GM18526 (cell line): ENCODE data around the gene ZNF816.

Experiments used
- POLR2A ChIP-seq: IDR thresholded peaks from 3 replicates; pipeline ENCODE4 v1.6.1; 2011; ENCODE audit not compliant: insufficient read length; ENCODE audit errors: extremely low read depth

The ZNF816 gene

DNA sequence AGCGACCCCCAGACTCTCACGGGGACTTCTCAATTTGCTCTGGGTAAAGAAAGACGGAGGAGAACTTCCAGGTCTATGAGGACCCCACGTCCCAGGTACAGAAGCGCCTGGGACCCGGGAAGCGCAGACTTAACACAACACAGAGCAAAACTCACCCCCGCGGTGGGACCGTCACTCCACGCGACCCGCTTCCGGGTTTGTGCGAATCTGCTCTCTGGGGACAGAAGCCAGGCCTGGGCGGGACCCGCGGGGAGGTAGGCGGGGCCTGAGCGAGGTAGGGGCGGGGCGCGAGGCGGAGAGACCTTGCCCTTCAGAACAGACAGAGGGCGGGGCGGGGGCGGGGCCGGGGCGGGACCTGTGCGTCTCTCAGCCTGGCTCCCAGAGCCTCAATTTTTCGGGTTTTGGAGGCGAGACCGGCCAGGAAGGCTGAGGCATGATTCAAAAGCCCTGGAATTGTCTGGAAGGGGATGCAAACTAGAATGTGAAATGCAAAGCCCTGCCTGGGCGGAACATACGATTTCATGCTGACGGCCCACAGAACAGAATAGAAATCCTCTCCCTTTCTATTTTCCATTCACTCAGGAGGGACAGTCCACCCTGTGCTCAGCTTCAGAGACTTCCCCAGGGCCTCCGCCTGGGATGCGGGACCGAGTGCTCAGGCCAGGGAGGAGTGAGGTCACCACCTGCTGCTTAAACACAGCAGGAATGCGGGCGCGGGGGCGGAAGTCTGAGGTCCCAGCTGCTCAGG lies 20.1 kb downstream of the ZNF816 start:
- TF ChIP-seq POLR2A = peak; percentile 85

DNA sequence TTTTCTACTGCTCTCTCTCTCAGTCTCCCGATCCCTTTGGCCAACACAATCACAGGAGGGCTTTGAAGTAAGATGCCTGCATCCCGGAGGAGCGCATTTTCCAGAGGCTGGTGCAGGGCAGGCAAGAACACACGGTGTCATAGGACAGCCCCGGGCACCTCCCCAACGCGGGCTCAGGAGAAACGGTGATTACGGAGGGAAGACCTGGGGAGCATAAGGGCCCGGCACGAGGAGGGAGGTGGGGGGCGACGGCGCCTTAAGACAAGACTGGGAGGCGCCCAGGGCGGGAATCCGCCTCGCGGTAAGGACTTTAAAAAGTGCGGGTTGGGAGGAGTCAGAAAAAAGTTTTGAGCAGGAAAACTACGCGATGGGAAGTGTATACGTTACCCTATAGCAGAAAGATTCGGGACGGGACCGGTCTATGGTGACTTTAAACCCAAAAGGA lies 20.7 kb downstream of the ZNF816 start:
- no peak for TF ChIP-seq POLR2A

DNA sequence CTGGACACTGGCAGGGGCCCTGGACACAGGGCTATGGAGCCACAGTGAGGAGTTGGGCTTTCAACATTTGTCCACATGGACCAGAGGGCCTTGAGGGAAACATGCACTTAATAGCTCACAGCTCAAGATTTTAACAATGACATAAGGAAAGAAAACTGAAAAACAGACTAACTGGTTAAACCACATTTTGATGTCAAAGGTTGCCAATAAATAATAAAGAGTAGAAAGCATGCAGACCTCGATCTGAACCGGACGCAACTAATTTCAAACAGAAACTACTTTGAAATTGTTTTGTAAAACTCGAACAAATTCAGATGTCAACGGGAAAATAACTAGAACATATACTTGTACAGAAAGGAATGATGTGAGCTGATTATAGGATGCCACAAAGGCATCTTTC lies 23.9 kb downstream of the ZNF816 start:
- TF ChIP-seq POLR2A = no peak

DNA sequence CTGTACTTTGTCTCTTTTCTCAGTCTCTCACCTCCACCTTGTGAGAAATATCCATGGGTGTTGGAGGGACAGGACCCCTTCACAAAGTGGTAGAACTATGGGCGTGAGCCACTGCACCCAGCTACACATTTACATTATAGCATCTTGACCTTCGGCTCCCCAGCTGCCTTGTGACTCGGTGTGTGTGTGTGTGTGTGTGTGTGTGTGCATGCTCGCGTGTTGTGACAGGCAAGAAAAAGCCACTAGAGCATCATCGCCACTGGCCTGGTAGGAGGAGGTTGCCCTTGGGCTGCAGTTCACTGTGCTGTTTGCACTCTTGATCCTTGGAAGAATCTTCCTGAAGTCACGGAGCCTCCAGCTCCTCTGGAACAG lies 25.7 kb downstream of the ZNF816 start:
- no peak for TF ChIP-seq POLR2A

DNA sequence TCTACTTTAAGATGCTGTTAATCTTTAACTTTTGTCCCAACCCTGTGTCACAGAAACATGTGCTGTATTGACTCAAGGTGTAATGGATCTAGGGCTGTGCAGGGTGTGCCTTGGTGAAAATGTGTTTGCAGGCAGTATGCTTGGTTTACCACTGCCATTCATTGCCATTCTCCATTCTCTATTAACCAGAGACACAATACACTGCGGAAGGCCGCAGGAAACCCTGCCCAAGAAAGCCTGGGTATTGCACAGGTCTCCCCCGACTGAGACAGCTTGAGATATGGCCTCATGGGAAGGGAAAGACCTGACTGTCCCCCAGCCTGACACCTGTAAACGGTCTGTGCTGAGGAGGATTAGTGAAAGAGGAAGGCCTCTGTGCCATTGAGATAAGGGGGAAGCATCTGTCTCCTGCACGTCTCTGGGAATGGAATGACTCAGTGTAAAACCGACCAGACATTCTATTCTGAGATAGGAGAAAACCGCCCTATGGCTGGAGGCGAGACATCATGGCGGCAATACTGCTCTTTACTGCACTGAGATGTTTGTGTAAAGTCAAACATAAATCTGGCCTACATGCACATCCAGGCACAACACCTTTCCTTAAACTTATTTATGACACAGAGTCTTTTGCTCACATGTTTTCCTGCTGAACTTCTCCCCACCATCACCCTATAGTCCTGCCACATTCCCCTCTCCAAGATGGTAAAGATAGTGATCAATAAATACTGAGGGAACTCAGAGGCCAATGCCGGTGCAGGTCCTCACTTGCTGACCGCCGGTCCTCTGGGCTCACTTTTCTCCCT lies 26.3 kb downstream of the ZNF816 start:
- TF ChIP-seq POLR2A = no peak

DNA sequence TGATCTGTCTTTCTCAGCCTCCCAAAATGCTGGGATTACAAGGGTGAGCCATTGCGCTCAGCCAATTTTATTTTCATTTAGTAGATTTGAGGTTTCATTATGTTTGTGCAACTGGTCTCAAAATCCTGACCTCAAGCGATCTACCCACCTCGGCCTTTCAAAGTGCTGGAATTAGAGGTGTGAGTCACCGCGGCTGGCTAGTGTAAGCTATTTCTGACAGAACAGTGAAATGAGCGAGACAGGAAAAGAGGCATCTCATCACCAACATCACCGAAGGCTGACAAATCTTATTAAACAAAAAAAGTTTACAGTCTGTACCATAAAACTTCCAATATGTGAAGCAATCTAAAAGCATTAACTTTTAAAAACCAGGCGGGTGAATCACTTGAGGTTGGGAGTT lies 27.2 kb downstream of the ZNF816 start:
- no peak for TF ChIP-seq POLR2A

DNA sequence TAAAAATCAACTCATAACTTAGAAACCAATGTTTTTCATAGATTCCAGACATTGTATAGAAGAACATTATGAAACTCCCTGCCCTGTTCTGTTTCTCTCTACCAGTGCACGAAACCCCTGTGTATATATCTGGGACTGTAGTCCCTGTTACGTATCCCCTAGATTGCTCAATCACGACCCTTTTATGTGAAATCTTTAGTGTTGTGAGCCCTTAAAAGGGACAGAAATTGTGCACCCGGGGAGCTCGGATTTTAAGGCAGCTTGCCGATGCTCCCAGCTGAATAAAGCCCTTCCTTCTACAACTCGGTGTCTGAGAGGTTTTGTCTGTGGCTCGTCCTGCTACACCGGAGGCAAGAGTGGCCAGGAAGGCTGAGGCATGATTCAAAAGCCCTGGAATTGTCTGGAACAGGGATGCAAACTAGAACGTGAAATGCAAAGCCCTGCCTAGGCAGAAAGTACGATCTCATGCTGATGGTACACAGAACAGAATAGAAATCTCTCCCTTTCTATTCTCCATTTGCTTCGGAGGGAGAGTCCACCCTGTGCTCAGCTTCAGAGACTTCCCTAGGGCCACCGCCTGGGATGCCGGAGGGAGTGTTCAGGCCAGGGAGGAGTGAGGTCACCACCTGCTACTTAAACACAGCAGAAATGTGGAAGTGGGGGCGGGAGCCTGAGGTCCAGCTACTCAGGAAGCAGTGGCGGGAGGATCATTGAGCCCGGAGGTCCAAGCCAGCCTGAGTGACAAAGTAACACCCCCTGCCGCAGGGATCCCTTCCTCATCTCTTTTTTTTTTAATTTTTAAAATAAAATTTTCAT lies 38.7 kb downstream of the ZNF816 start:
- TF ChIP-seq POLR2A = no peak

DNA sequence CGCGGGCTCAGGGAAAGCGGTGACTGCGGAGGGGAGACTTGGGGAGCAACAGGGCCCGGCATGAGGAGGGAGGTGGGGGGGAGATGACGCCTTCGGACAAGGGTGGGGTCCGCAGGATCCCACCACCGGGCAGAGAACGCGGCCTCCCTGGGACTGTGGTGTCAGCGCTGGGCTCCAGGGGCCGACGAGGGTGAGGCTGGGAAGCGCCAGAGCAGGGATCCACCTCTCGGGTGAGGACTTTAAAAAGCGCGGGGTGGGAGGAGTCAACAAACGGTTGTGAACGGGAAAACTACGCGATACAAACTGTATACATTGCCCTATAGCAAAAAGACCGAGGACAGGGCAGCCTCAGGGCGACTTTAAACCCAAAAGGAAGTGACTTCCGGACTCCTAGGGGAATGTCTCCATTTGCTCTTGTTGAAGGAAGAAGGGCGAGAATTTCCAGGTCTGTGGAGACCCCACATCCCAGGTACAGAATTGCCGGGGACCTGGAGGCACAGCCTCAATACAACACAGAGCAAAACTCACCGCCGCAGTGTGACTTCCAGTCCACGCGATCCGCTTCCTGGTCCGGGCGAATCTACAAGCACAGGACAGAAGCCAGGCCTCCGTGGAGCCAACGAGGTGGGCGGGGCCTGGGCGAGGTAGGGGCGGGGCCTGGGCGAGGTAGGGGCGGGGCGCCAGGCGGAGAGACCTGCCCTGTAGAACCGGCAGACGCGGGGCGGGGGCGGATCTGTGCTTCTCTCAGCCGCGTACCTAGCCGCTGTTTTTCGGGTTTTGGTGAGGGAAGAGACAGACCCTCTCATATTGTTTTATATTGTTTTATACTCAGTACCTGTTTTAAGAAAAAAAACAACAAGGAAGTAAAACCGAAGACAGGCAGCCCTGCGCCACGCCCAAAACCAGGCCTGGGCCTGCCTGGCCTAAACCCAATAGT lies 39.6 kb downstream of the ZNF816 start, which contains the start of gene ZNF888:
Gene ZNF888 (minus strand): TSS at position 588 of the 937 bp plus-strand sequence. CDS start 5,555 bp downstream, outside the sequence.
- peak; percentile 80 for TF ChIP-seq POLR2A

DNA sequence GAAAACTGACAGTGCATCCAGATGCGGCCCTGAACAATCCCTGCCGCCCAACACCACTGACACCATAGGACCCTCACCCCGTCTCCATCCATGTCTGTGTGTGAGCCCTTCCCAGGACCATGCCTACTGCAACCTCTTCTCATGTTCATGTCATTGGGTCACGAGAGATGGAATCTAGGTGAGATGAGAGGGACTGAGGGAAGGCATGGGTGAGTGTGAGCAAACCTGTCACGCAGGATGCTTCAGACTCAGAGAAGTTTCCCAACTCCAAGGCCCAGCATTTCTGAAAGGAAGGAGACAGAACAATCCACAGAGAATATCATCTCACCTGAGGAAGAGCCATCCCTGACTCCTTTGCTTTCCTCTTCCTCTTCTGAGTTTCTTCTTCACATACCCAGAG lies 45.1 kb downstream of the ZNF816 start:
- TF ChIP-seq POLR2A = no peak

DNA sequence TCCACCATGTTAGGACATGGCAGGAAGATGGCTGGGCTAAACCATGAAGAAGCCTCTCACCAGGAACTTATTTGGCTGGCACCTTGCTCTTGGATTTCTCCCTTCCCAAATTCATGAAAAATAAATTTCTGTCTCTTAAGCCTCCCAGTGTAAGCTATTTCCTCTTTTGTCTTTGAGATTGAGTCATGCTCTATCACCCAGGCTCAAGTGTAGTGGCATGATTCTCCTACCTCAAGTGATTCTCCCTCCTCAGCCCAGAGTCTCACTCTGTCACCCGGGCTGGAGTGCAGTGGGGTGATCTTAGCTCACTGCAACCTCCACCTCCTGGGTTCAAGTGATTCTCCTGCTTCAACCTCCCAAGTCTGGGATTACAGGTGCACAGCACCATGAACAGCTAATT lies 52.0 kb downstream of the ZNF816 start:
- TF ChIP-seq POLR2A = no peak

DNA sequence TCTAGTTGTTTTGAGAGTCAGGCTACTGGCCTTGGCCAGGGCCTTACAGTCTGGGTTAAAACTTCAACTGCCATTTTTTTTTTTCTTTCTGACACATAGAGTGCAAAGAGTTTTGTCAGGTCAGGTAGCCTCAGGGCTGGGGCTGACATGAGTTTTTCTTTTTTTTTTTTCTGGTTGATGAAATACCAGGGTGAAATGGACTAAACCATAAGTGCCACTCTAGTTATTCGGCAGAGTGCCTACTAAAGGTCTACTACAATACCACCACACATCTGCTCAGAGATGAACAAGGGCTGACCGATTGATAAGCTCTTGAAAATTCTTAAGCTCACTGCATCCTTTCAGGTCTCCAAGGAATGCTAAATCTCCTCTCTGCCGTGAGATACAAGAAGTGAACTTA lies 60.8 kb downstream of the ZNF816 start:
- TF ChIP-seq POLR2A = no peak
